Sigmoid colon (tissue), 4 donors: ENCODE data around the gene ESM1.
"Not testable (repeated sequence)": the region's sequence is repeated elsewhere in the genome, so short reads cannot be mapped to it uniquely, and the experiment has no call there.

Experiments used
- CTCF ChIP-seq, 4 experiments: fragments of 450-650 bp in 3 of 4; fragments of 200-600 bp in 1 of 4; IDR thresholded peaks; one replicate each; pipeline ENCODE4 v1.5.1; 2016 to 2019; ENCODE audit warnings: antibody characterized with exemption in 4 of 4, mild to moderate bottlenecking in 3 of 4, moderate library complexity in 2 of 4
- EP300 ChIP-seq, 4 donors: sonication (generic); formaldehyde crosslinking; IDR thresholded peaks; one replicate each; pipeline ENCODE4 v1.6.1; 2017; ENCODE audit warnings: antibody characterized with exemption in 4 of 4
- POLR2A ChIP-seq, 2 donors: fragments of 450-650 bp; IDR thresholded peaks; one replicate each; pipeline ENCODE4 v1.6.1; 2016; ENCODE audit warnings: antibody characterized with exemption in 2 of 2, mild to moderate bottlenecking in 2 of 2, moderate library complexity in 2 of 2
- POLR2AphosphoS5 ChIP-seq, 4 donors: sonication (generic); formaldehyde crosslinking; IDR thresholded peaks; one replicate each; pipeline ENCODE4 v1.6.1; 2017; ENCODE audit warnings: antibody characterized with exemption in 4 of 4

GRCh38 chr5:55002166-55002565 is 16.8 kb upstream of the ESM1 start:
- not testable (repeated sequence) for TF ChIP-seq CTCF, POLR2A, EP300, POLR2AphosphoS5 (IDR thresholded peaks at IDR 0.05)
